Activated effector memory CD4-positive, alpha-beta T cell treated with anti-CD3 and anti-CD28 coated beads, Interleukin-2, amount 50 U/mL, for 16 hours (primary cell): Measurements from ENCODE around the gene KCNA4.
"Not testable (repeated sequence)": the region's sequence is repeated elsewhere in the genome, so short reads cannot be mapped to it uniquely, and the experiment has no call there.

Experiments
- DNase-seq: peaks from one replicate; pipeline ENCODE4 v3.0.0-alpha.2; 2020

KCNA4 gene

GRCh38 chr11:30016588-30017363 lies at the start of gene KCNA4:
Gene KCNA4, minus strand, starts transcription at chr11:30017030. Its CDS starts 4,352 bp downstream, at chr11:30012678.
- DNase-seq: no peak

- no peak for DNase-seq
These were observed 45.3 kb upstream of the KCNA4 start for GRCh38 chr11:30062103-30062502.

GRCh38 chr11:30059172-30059815 lies 42.5 kb upstream of the KCNA4 start:
- DNase-seq: no peak

- DNase-seq: no peak
These were observed 32.4 kb upstream of the KCNA4 start for GRCh38 chr11:30049214-30049613.

GRCh38 chr11:30046578-30046945 lies 29.7 kb upstream of the KCNA4 start:
- no peak for DNase-seq

- DNase-seq: no peak
These were observed 29.2 kb upstream of the KCNA4 start for GRCh38 chr11:30045921-30046577.

GRCh38 chr11:30045144-30045543 lies 28.3 kb upstream of the KCNA4 start:
- DNase-seq: no peak

GRCh38 chr11:30041171-30041570 lies 24.3 kb upstream of the KCNA4 start:
- no peak for DNase-seq

GRCh38 chr11:30034746-30035145 lies 17.9 kb upstream of the KCNA4 start:
- DNase-seq: not testable (repeated sequence)

GRCh38 chr11:30034166-30034565 lies 17.3 kb upstream of the KCNA4 start:
- not testable (repeated sequence) for DNase-seq

GRCh38 chr11:30025396-30026139 lies 8.7 kb upstream of the KCNA4 start:
- DNase-seq: no peak

- DNase-seq: no peak
These were observed 6.2 kb upstream of the KCNA4 start for GRCh38 chr11:30023074-30023473.

- DNase-seq: no peak
These were observed 2.7 kb upstream of the KCNA4 start for GRCh38 chr11:30019481-30019880.

- DNase-seq: no peak
These were observed 1.7 kb upstream of the KCNA4 start for GRCh38 chr11:30018495-30018894.

GRCh38 chr11:30017445-30017895 lies 640 bp upstream of the KCNA4 start:
- no peak for DNase-seq

GRCh38 chr11:30015725-30016412 lies 961 bp downstream of the KCNA4 start:
- DNase-seq: no peak

GRCh38 chr11:30012346-30012745 lies 4.5 kb downstream of the KCNA4 start:
- no peak for DNase-seq

- no peak for DNase-seq
These were observed 7.8 kb downstream of the KCNA4 start for GRCh38 chr11:30009060-30009459.

GRCh38 chr11:30006876-30007275 lies 10.0 kb downstream of the KCNA4 start:
- DNase-seq: no peak

- no peak for DNase-seq
These were observed 14.6 kb downstream of the KCNA4 start for GRCh38 chr11:30002157-30002785.

- no peak for DNase-seq
These were observed 15.7 kb downstream of the KCNA4 start for GRCh38 chr11:30000986-30001750.
